H9 (cell line): ENCODE data around the gene MYO1D. TPM values are rescaled to one million over a fixed set of nuclear protein-coding genes. Genes with fewer than 3 reads are reported as not detected.

Source experiments
- DNase-seq: peaks from one replicate; pipeline ENCODE4 v3.0.0-alpha.2; 2017
- H2AFZ ChIP-seq: one replicate; pipeline ENCODE4 v1.6.1; 2013; ENCODE audit warnings: mild to moderate bottlenecking, low read length, control low read depth, moderate library complexity
- H2AK5ac ChIP-seq: 2 replicates; pipeline ENCODE4 v1.6.1; 2013; ENCODE audit warnings: low read length, control low read depth, mixed read lengths; ENCODE audit not compliant: insufficient read length
- H2BK120ac ChIP-seq: one replicate; pipeline ENCODE4 v1.6.1; 2013; ENCODE audit warnings: low read depth, mild to moderate bottlenecking, low read length, control low read depth, inconsistent platforms; ENCODE audit not compliant: poor library complexity, severe bottlenecking
- H2BK12ac ChIP-seq: 2 replicates; pipeline ENCODE4 v1.6.1; 2013; ENCODE audit warnings: low read length, control low read depth, mixed read lengths, low read depth; ENCODE audit not compliant: insufficient read length
- H2BK15ac ChIP-seq: 2 replicates; pipeline ENCODE4 v1.6.1; 2013; ENCODE audit warnings: low read depth, low read length, control low read depth
- H2BK20ac ChIP-seq: one replicate; pipeline ENCODE4 v1.6.1; 2013; ENCODE audit warnings: low read depth, mild to moderate bottlenecking, low read length, control low read depth, inconsistent platforms; ENCODE audit not compliant: poor library complexity, severe bottlenecking
- H2BK5ac ChIP-seq: 2 replicates; pipeline ENCODE4 v1.6.1; 2013; ENCODE audit warnings: low read length, control low read depth, mixed read lengths; ENCODE audit not compliant: insufficient read length
- H3K14ac ChIP-seq: 2 replicates; pipeline ENCODE4 v1.6.1; 2013; ENCODE audit warnings: low read length, control low read depth; ENCODE audit not compliant: insufficient read depth
- H3K18ac ChIP-seq: 2 replicates; pipeline ENCODE4 v1.6.1; 2013; ENCODE audit warnings: low read depth, mild to moderate bottlenecking, mixed read lengths, low read length, control low read depth; ENCODE audit not compliant: insufficient read length
- H3K23ac ChIP-seq: 2 replicates; pipeline ENCODE4 v1.6.1; 2013; ENCODE audit warnings: low read length, control low read depth, mixed read lengths, low read depth; ENCODE audit not compliant: insufficient read length
- H3K23me2 ChIP-seq: 2 replicates; pipeline ENCODE4 v1.6.1; 2013; ENCODE audit warnings: low read depth, mild to moderate bottlenecking, mixed read lengths, low read length, control low read depth; ENCODE audit not compliant: insufficient read length, poor library complexity, severe bottlenecking
- H3K27ac ChIP-seq: 2 replicates; pipeline ENCODE4 v1.5.1; 2013; ENCODE audit warnings: low read length, control low read depth, mixed read lengths, low read depth; ENCODE audit not compliant: insufficient read length
- H3K27me3 ChIP-seq: 2 replicates; pipeline ENCODE4 v1.6.1; 2013; ENCODE audit warnings: low read length, control low read depth, inconsistent platforms; ENCODE audit not compliant: insufficient read depth
- H3K4ac ChIP-seq: 2 replicates; pipeline ENCODE4 v1.6.1; 2013; ENCODE audit warnings: low read depth, mild to moderate bottlenecking, control low read depth, inconsistent platforms, low read length, moderate library complexity
- H3K4me1 ChIP-seq: 2 replicates; pipeline ENCODE4 v1.6.1; 2013; ENCODE audit warnings: low read length, control low read depth, inconsistent platforms; ENCODE audit not compliant: insufficient read depth
- H3K4me2 ChIP-seq: 2 replicates; pipeline ENCODE4 v1.6.1; 2013; ENCODE audit warnings: low read length, control low read depth, mixed read lengths; ENCODE audit not compliant: insufficient read length, insufficient read depth
- H3K56ac ChIP-seq: 2 replicates; pipeline ENCODE4 v1.6.1; 2013; ENCODE audit warnings: low read depth, mild to moderate bottlenecking, mixed read lengths, low read length, control low read depth; ENCODE audit not compliant: insufficient read length
- H3K79me1 ChIP-seq: 2 replicates; pipeline ENCODE4 v1.6.1; 2013; ENCODE audit warnings: low read depth, mild to moderate bottlenecking, moderate library complexity, low read length, control low read depth, inconsistent platforms; ENCODE audit not compliant: insufficient read depth, poor library complexity, severe bottlenecking
- H3K79me2 ChIP-seq: 2 replicates; pipeline ENCODE4 v1.6.1; 2013; ENCODE audit warnings: low read length, control low read depth, inconsistent platforms; ENCODE audit not compliant: insufficient read depth
- H3K9ac ChIP-seq: 2 replicates; pipeline ENCODE4 v1.6.1; 2013; ENCODE audit warnings: low read length, control low read depth, mixed read lengths; ENCODE audit not compliant: insufficient read length; ENCODE audit errors: extremely low read depth
- H3K9me3 ChIP-seq: one replicate; pipeline ENCODE4 v1.6.1; 2013; ENCODE audit warnings: low read depth, low read length, inconsistent platforms; ENCODE audit not compliant: control insufficient read depth
- H3T11ph ChIP-seq: one replicate; pipeline ENCODE4 v1.6.1; 2013; ENCODE audit warnings: mild to moderate bottlenecking, low read length, control low read depth, inconsistent platforms
- H4K20me1 ChIP-seq: one replicate; pipeline ENCODE4 v1.6.1; 2013; ENCODE audit not compliant: control insufficient read depth, insufficient read length, insufficient read depth
- H4K5ac ChIP-seq: 2 replicates; pipeline ENCODE4 v1.6.1; 2013; ENCODE audit warnings: low read depth, mild to moderate bottlenecking, mixed read lengths, low read length, control low read depth; ENCODE audit not compliant: insufficient read length
- H4K8ac ChIP-seq: replicated peaks from 2 replicates; pipeline ENCODE4 v1.6.1; 2013; ENCODE audit warnings: low read length, control low read depth, mixed read lengths, low read depth; ENCODE audit not compliant: insufficient read length
- H4K91ac ChIP-seq: 2 replicates; pipeline ENCODE4 v1.6.1; 2013; ENCODE audit warnings: low read depth, mild to moderate bottlenecking, moderate library complexity, mixed read lengths, low read length, control low read depth; ENCODE audit not compliant: insufficient read length
- H3K27ac Mint-ChIP-seq, 3 experiments: 2 replicates in 2 of 3; 3 replicates in 1 of 3; pipeline ENCODE4 v1.8.0; 2020 to 2021; ENCODE audit warnings: mixed read lengths in 3 of 3, mild to moderate bottlenecking in 1 of 3, moderate library complexity in 1 of 3
- H3K27me3 Mint-ChIP-seq: 2 replicates; pipeline ENCODE4 v1.8.0; 2021; ENCODE audit warnings: low read depth, mild to moderate bottlenecking, moderate library complexity, mixed read lengths
- H3K36me3 Mint-ChIP-seq, 3 experiments: 2 replicates in 2 of 3; 3 replicates in 1 of 3; pipeline ENCODE4 v1.8.0; 2020 to 2021; ENCODE audit warnings: low read depth in 3 of 3, mixed read lengths in 3 of 3; ENCODE audit not compliant: insufficient read depth in 1 of 3
- H3K4me1 Mint-ChIP-seq, 2 experiments: 2 replicates each; pipeline ENCODE4 v1.8.0; 2020; ENCODE audit warnings: mixed read lengths in 2 of 2
- H3K4me3 Mint-ChIP-seq, 2 experiments: 2 replicates in 1 of 2; 3 replicates in 1 of 2; pipeline ENCODE4 v1.8.0; 2020 to 2021; ENCODE audit warnings: mild to moderate bottlenecking in 2 of 2, mixed read lengths in 2 of 2, moderate library complexity in 1 of 2
- H3K9me3 Mint-ChIP-seq, 2 experiments: 2 replicates in 1 of 2; 3 replicates in 1 of 2; pipeline ENCODE4 v1.8.0; 2020; ENCODE audit warnings: mild to moderate bottlenecking in 2 of 2, mixed read lengths in 2 of 2, moderate library complexity in 1 of 2
- WGBS: extraction: QIAGEN DNeasy Blood & Tissue Kit; methylation state at CpG from one replicate; pipeline ENCODE4 v1.1.7; 2013; ENCODE audit warnings: missing lambda C conversion rate, low lambda C conversion rate, mixed read lengths; ENCODE audit not compliant: insufficient read length; ENCODE audit errors: extremely low coverage; 5-methylcytosine and 5-hydroxymethylcytosine counted together
- total RNA-seq: library from RNA; stranded (reverse); gene quantifications from 2 replicates; pipeline ENCODE4 v1.2.1, GENCODE V29; 2021
- TF ChIP-seq, protein P1 (sequence below): fragments of 200-600 bp; sonication (generic); conservative IDR thresholded peaks from 3 replicates; pipeline ENCODE4 v1.8.0; 2021; ENCODE audit warnings: antibody characterized with exemption, mild to moderate bottlenecking

Gene MYO1D
- total RNA-seq, 1 experiment from 2014 or later, result 19.0 TPM

DNA sequence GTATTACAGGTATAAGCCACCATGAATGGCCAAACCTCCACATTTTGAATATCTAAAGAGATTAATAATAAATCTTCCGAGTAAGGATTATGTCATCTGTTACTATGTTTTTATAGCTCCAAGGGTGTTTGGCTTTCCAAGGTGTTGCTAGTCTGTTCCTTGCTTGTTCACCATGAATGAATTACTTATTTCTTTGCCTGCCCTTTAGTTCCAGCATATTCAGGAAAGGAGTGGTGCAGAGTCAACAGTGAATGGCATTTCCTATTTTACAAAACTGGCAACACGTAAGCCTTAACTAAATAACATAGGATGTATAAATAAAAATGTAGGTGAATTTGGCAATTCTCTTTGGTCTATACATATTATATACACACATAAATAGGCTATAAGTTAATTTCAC is 70.3 kb downstream of the MYO1D start:
- H2BK12ac ChIP-seq, result no peak overlapping the region
- no peaks in the 10 kb centered on the region; the same call in 1 of the 2 replicates for H3K4me1 ChIP-seq
- no peak overlapping the region for H3K4ac ChIP-seq
- H2BK15ac ChIP-seq, result no peak overlapping the region
- no peaks in the 10 kb centered on the region for H3K79me1 ChIP-seq
- Mint-ChIP-seq H3K36me3 (no peaks in the 10 kb centered on the region), H3K4me3 (no peak overlapping the region), H3K9me3 (no peaks in the 10 kb centered on the region), H3K4me1 (peaks cover 6 to 7% of the 10 kb centered on the region in 2 experiments), H3K27ac (no peak overlapping the region), H3K27me3 (no peaks in the 10 kb centered on the region)
- H3K14ac ChIP-seq, result no peak overlapping the region
- H2BK120ac ChIP-seq, result no peak overlapping the region
- no peak overlapping the region for H3K9ac ChIP-seq
- H2BK5ac ChIP-seq, result no peak overlapping the region
- H3K56ac ChIP-seq, result no peak overlapping the region
- H3K4me2 ChIP-seq, result no peak overlapping the region
- WGBS, result no CpG with 5 or more reads among the region's 2 CpGs
- H3T11ph ChIP-seq, result no peak overlapping the region
- H3K23ac ChIP-seq, result no peak overlapping the region
- H2AFZ ChIP-seq, result no peak overlapping the region
- H4K91ac ChIP-seq, result no peak overlapping the region
- H3K27ac ChIP-seq, result no peak overlapping the region
- 0 out of 2 replicates have a peak, but pooled peaks cover 2% of the 10 kb centered on the region for H3K79me2 ChIP-seq
- TF ChIP-seq, protein P1, sequence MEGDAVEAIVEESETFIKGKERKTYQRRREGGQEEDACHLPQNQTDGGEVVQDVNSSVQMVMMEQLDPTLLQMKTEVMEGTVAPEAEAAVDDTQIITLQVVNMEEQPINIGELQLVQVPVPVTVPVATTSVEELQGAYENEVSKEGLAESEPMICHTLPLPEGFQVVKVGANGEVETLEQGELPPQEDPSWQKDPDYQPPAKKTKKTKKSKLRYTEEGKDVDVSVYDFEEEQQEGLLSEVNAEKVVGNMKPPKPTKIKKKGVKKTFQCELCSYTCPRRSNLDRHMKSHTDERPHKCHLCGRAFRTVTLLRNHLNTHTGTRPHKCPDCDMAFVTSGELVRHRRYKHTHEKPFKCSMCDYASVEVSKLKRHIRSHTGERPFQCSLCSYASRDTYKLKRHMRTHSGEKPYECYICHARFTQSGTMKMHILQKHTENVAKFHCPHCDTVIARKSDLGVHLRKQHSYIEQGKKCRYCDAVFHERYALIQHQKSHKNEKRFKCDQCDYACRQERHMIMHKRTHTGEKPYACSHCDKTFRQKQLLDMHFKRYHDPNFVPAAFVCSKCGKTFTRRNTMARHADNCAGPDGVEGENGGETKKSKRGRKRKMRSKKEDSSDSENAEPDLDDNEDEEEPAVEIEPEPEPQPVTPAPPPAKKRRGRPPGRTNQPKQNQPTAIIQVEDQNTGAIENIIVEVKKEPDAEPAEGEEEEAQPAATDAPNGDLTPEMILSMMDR, result no peak
- no peak overlapping the region for H4K5ac ChIP-seq
- DNase-seq, result no peak
- H4K20me1 ChIP-seq, result no peaks in the 10 kb centered on the region
- H2BK20ac ChIP-seq, result no peak overlapping the region
- no peaks in the 10 kb centered on the region; the same call in 1 of the 2 replicates for H3K27me3 ChIP-seq
- H3K9me3 ChIP-seq, result no peaks in the 10 kb centered on the region
- no peaks in the 10 kb centered on the region for H3K23me2 ChIP-seq
- H3K18ac ChIP-seq, result no peak overlapping the region
- H4K8ac ChIP-seq, result no peak overlapping the region
- no peak overlapping the region for H2AK5ac ChIP-seq
